K562 (cell line): Measurements from ENCODE around the gene AP2M1. TPM values are rescaled to one million over a fixed set of nuclear protein-coding genes. Genes with fewer than 3 reads are reported as not detected.

Experiments
- CHD1 ChIP-seq: fragments of 200-600 bp; sonication (generic); IDR thresholded peaks from one replicate; pipeline ENCODE4 v1.6.1; 2012; ENCODE audit warnings: mild to moderate bottlenecking, moderate library complexity, low read length, inconsistent platforms
- E2F6 ChIP-seq, 2 experiments: IDR thresholded peaks; 2 replicates each; pipeline ENCODE4 v1.6.1; 2011; ENCODE audit warnings: borderline replicate concordance in 1 of 2, control low read depth in 1 of 2, low read depth in 1 of 2, low read length in 1 of 2, mild to moderate bottlenecking in 1 of 2, mixed read lengths in 1 of 2, moderate library complexity in 1 of 2; ENCODE audit not compliant: insufficient read depth in 1 of 2, insufficient read length in 1 of 2, poor library complexity in 1 of 2, severe bottlenecking in 1 of 2; ENCODE audit errors: extremely low read depth in 1 of 2
- ELF2 ChIP-seq: fragments of 250-450 bp; sonication (Bioruptor Pico); IDR thresholded peaks from 2 replicates; pipeline ENCODE4 v1.5.0; 2021; ENCODE audit warnings: mild to moderate bottlenecking
- NRF1 ChIP-seq, 2 experiments: fragments of 450-650 bp; IDR thresholded peaks in 1 of 2; conservative IDR thresholded peaks in 1 of 2; 2 replicates each; pipeline ENCODE4 v1.6.1; 2014; ENCODE audit warnings: mild to moderate bottlenecking in 2 of 2
- SMARCB1 ChIP-seq: IDR thresholded peaks from 2 replicates; pipeline ENCODE4 v1.6.1; 2011; ENCODE audit warnings: improper control_type of control experiment, low read depth; ENCODE audit not compliant: insufficient read length
- SOX6 ChIP-seq: fragments of 450-650 bp; IDR thresholded peaks from 2 replicates; pipeline ENCODE4 v1.6.1; 2014; ENCODE audit warnings: mild to moderate bottlenecking
- ZNF133 ChIP-seq: fragments of 250-450 bp; sonication (Bioruptor Pico); IDR thresholded peaks from 2 replicates; pipeline ENCODE4 v1.4.0; 2020; ENCODE audit warnings: mild to moderate bottlenecking
- ZNF311 ChIP-seq: fragments of 250-450 bp; sonication (Bioruptor Pico); IDR thresholded peaks from 2 replicates; pipeline ENCODE4 v1.4.0; 2020; ENCODE audit warnings: mild to moderate bottlenecking, moderate library complexity
- ZNF586 ChIP-seq: fragments of 450-650 bp; formaldehyde crosslinking; conservative IDR thresholded peaks from 2 replicates; pipeline ENCODE4 v1.4.0; 2020; ENCODE audit warnings: mild to moderate bottlenecking, moderate library complexity
- ZNF589 ChIP-seq: fragments of 200-800 bp; sonication (Bioruptor generic); IDR thresholded peaks from 2 replicates; pipeline ENCODE4 v1.6.1; 2016; ENCODE audit warnings: low read depth, missing genetic modification characterization, missing compliant biosample characterization
- polyA plus RNA-seq, 8 experiments: library from polyadenylated mRNA; depleted of rRNA in 4 of 8; stranded (reverse) in 5 of 8; unstranded in 3 of 8; fragments of >200 nt; fragmentation: Nextera tagmentation in 2 of 8; fragmentation: Illumina TruSeq in 1 of 8; extraction: Ambion mirVana in 2 of 8; extraction: Trizol in 1 of 8; gene quantifications; 2 replicates each; pipeline versions ENCODE4 v1.2.1 to v1.2.3, GENCODE V29; 2011 to 2014; ENCODE audit warnings: inconsistent platforms in 1 of 8, missing spikeins in 1 of 8
- total RNA-seq, 7 experiments: library from RNA; depleted of rRNA in 6 of 7; stranded (reverse); fragments of >200 nt in 6 of 7; fragmentation: Illumina TruSeq in 2 of 7; extraction: Trizol in 2 of 7; gene quantifications; 2 replicates each; pipeline versions ENCODE4 v1.2.1 to v1.2.3, GENCODE V29; 2011 to 2021; ENCODE audit warnings: low replicate concordance in 1 of 7
- TF ChIP-seq, protein P1 (sequence below), 3 experiments: IDR thresholded peaks in 2 of 3; conservative IDR thresholded peaks in 1 of 3; 2 replicates each; pipeline ENCODE4 v1.5.1; 2011 to 2012; ENCODE audit warnings: low read length in 3 of 3, mild to moderate bottlenecking in 3 of 3, control low read depth in 2 of 3, improper control_type of control experiment in 1 of 3, inconsistent platforms in 1 of 3, low read depth in 1 of 3, mixed read lengths in 1 of 3, moderate library complexity in 1 of 3; ENCODE audit not compliant: insufficient read depth in 2 of 3
- TF ChIP-seq, protein P2 (sequence below), 2 experiments: fragments of 450-650 bp; formaldehyde crosslinking in 1 of 2; IDR thresholded peaks; 2 replicates each; pipeline versions ENCODE4 v1.4.0 to v1.6.1; 2014 to 2020; ENCODE audit warnings: mild to moderate bottlenecking in 2 of 2, borderline replicate concordance in 1 of 2, low read depth in 1 of 2

The AP2M1 gene
- total and polyA plus RNA-seq, 9 of the 15 experiments (the other 6 are each of a cell fraction or from before 2014, with no cell fraction given), result 118 to 505 (median 296) TPM

- TF ChIP-seq NRF1 (conservative IDR thresholded peaks at IDR 0.05 in 1 of 2, IDR thresholded peaks at IDR 0.05 in 1 of 2) (no peak), ZNF589 (no peak), SOX6 (no peak), ZNF586 (no peak), CHD1 (no peak), E2F6 (IDR thresholded peaks at IDR 0.05; ENCODE audit: borderline replicate concordance in 1 of 2, extremely low read depth in 1 of 2, insufficient read depth in 1 of 2, insufficient read length in 1 of 2, low read depth in 1 of 2, low read length in 1 of 2, poor library complexity in 1 of 2, severe bottlenecking in 1 of 2) (no peak), ELF2 (CRISPR knock-in tag) (no peak), ZNF133 (no peak), ZNF311 (CRISPR knock-in tag) (no peak), SMARCB1 (no peak)
- TF ChIP-seq, protein P1, sequence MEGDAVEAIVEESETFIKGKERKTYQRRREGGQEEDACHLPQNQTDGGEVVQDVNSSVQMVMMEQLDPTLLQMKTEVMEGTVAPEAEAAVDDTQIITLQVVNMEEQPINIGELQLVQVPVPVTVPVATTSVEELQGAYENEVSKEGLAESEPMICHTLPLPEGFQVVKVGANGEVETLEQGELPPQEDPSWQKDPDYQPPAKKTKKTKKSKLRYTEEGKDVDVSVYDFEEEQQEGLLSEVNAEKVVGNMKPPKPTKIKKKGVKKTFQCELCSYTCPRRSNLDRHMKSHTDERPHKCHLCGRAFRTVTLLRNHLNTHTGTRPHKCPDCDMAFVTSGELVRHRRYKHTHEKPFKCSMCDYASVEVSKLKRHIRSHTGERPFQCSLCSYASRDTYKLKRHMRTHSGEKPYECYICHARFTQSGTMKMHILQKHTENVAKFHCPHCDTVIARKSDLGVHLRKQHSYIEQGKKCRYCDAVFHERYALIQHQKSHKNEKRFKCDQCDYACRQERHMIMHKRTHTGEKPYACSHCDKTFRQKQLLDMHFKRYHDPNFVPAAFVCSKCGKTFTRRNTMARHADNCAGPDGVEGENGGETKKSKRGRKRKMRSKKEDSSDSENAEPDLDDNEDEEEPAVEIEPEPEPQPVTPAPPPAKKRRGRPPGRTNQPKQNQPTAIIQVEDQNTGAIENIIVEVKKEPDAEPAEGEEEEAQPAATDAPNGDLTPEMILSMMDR (IDR thresholded peaks at IDR 0.05 in 2 of 3, conservative IDR thresholded peaks at IDR 0.05 in 1 of 3; ENCODE audit: insufficient read depth in 2 of 3, low read depth in 1 of 3, low read length in 3 of 3), result peak in 2 of 3 experiments; percentile 4 to 25; a peak in 2 of 6 replicates
- TF ChIP-seq, protein P2, sequence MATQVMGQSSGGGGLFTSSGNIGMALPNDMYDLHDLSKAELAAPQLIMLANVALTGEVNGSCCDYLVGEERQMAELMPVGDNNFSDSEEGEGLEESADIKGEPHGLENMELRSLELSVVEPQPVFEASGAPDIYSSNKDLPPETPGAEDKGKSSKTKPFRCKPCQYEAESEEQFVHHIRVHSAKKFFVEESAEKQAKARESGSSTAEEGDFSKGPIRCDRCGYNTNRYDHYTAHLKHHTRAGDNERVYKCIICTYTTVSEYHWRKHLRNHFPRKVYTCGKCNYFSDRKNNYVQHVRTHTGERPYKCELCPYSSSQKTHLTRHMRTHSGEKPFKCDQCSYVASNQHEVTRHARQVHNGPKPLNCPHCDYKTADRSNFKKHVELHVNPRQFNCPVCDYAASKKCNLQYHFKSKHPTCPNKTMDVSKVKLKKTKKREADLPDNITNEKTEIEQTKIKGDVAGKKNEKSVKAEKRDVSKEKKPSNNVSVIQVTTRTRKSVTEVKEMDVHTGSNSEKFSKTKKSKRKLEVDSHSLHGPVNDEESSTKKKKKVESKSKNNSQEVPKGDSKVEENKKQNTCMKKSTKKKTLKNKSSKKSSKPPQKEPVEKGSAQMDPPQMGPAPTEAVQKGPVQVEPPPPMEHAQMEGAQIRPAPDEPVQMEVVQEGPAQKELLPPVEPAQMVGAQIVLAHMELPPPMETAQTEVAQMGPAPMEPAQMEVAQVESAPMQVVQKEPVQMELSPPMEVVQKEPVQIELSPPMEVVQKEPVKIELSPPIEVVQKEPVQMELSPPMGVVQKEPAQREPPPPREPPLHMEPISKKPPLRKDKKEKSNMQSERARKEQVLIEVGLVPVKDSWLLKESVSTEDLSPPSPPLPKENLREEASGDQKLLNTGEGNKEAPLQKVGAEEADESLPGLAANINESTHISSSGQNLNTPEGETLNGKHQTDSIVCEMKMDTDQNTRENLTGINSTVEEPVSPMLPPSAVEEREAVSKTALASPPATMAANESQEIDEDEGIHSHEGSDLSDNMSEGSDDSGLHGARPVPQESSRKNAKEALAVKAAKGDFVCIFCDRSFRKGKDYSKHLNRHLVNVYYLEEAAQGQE (IDR thresholded peaks at IDR 0.05; ENCODE audit: borderline replicate concordance), result peak; percentile 33; the same call in 1 of the 2 replicates
- TF ChIP-seq, protein P2 (CRISPR knock-in tag; IDR thresholded peaks at IDR 0.05; ENCODE audit: low read depth), result no peak
Observed at GRCh38 chr3:184198509-184198908, 23.9 kb downstream of the AP2M1 start (continued).
